K562 (cell line): ENCODE data around the gene INHBC. TPM values are rescaled to one million over a fixed set of nuclear protein-coding genes. Genes with fewer than 3 reads are reported as not detected.
"Not testable (repeated sequence)": the region's sequence is repeated elsewhere in the genome, so short reads cannot be mapped to it uniquely, and the experiment has no call there.

ENCODE experiments used
- ATAC-seq: fragments of 200-7000 bp; cut with Tn5 transposase; 3 replicates; pipeline ENCODE4 v1.9.1; 2020; ENCODE audit warnings: moderate library complexity
- BruUV-seq: library from RNA; stranded (reverse); fragments of 400-500 nt; replicated peaks from 2 replicates; lab custom pipeline; 2021; lab: Mats Ljungman, UMichigan
- CTCF ChIA-PET: fragments of 300-600 bp; formaldehyde crosslinking; extraction: SDS; loops from one replicate; lab custom pipeline; 2021; ENCODE audit warnings: low intra/inter-chr PET ratio; lab: Yijun Ruan, JAX
- POLR2A ChIA-PET: fragments of 300-600, 350-650 bp; sonication (Branson Sonifier 250); formaldehyde crosslinking; extraction: SDS; loops from one replicate; lab custom pipeline; 2021; ENCODE audit warnings: antibody characterized with exemption, inconsistent platforms; lab: Yijun Ruan, JAX
- DNase-seq, 4 experiments: peaks; one replicate each; pipeline versions ENCODE4 v3.0.0 to v3.0.0-alpha.2; 2011 to 2018; ENCODE audit warnings: low spot score in 3 of 4, mixed read lengths in 3 of 4; ENCODE audit errors: extremely low read depth in 1 of 4
- FAIRE-seq: peaks from 2 replicates; lab custom pipeline; 2011; peaks lifted over from hg19 to GRCh38; lab: Jason Lieb, UNC
- H2AFZ ChIP-seq: 2 replicates; pipeline ENCODE4 v1.6.0; 2011; ENCODE audit warnings: low read depth, low read length, control low read depth, inconsistent platforms
- H3K27ac ChIP-seq: fragments of 200-600 bp; 3 replicates; pipeline ENCODE4 v1.8.0; 2011; ENCODE audit warnings: low read depth, mild to moderate bottlenecking, control low read depth, inconsistent platforms, low read length, moderate library complexity, mixed read lengths; ENCODE audit errors: extremely low read depth
- H3K27me3 ChIP-seq, 2 experiments: fragments of 300-600 bp in 1 of 2; 2 replicates in 1 of 2; 3 replicates in 1 of 2; pipeline versions ENCODE4 v1.6.0 to v1.8.0; 2011; ENCODE audit warnings: inconsistent platforms in 2 of 2, low read length in 2 of 2, mild to moderate bottlenecking in 1 of 2, mixed read lengths in 1 of 2, moderate library complexity in 1 of 2; ENCODE audit not compliant: control insufficient read depth in 2 of 2, insufficient read depth in 2 of 2
- H3K36me3 ChIP-seq: fragments of 300-600 bp; 3 replicates; pipeline ENCODE4 v1.8.0; 2011; ENCODE audit warnings: mild to moderate bottlenecking, low read length, inconsistent platforms; ENCODE audit not compliant: control insufficient read depth, insufficient read depth
- H3K4me1 ChIP-seq, 2 experiments: fragments of 200-600 bp in 1 of 2; replicated peaks in 1 of 2; 2 replicates in 1 of 2; 3 replicates in 1 of 2; pipeline versions ENCODE4 v1.5.1 to v1.8.0; 2011; ENCODE audit warnings: inconsistent platforms in 2 of 2, low read length in 2 of 2, mild to moderate bottlenecking in 1 of 2, mixed read lengths in 1 of 2, moderate library complexity in 1 of 2; ENCODE audit not compliant: control insufficient read depth in 2 of 2, insufficient read depth in 2 of 2
- H3K4me2 ChIP-seq: 2 replicates; pipeline ENCODE4 v1.6.1; 2011; ENCODE audit warnings: low read length, control low read depth, inconsistent platforms, mixed read lengths; ENCODE audit not compliant: insufficient read depth
- H3K4me3 ChIP-seq: fragments of 200-600 bp; sonication (generic), shearing (Covaris generic); 2 replicates; pipeline ENCODE4 v1.5.1; 2016; ENCODE audit warnings: control low read depth, inconsistent platforms
- H3K79me2 ChIP-seq: fragments of 200-600 bp; 3 replicates; pipeline ENCODE4 v1.8.0; 2011; ENCODE audit warnings: low read length, inconsistent platforms; ENCODE audit not compliant: control insufficient read depth, insufficient read depth
- H3K9ac ChIP-seq, 2 experiments: 2 replicates each; pipeline versions ENCODE4 v1.6.0 to v1.6.1; 2011; ENCODE audit warnings: low read depth in 2 of 2, low read length in 2 of 2, control low read depth in 1 of 2, inconsistent platforms in 1 of 2, mild to moderate bottlenecking in 1 of 2, mixed read lengths in 1 of 2; ENCODE audit not compliant: insufficient read depth in 1 of 2
- H3K9me1 ChIP-seq: one replicate; pipeline ENCODE4 v1.6.0; 2011; ENCODE audit warnings: inconsistent platforms, mild to moderate bottlenecking, low read length, moderate library complexity; ENCODE audit not compliant: control insufficient read depth, insufficient read depth
- H3K9me3 ChIP-seq: replicated peaks from 2 replicates; pipeline ENCODE4 v1.5.1; 2011; ENCODE audit warnings: low read depth, low read length, inconsistent platforms; ENCODE audit not compliant: control insufficient read depth, insufficient read depth
- H4K20me1 ChIP-seq: replicated peaks from 2 replicates; pipeline ENCODE4 v1.6.1; 2011; ENCODE audit warnings: low read length, inconsistent platforms, mixed read lengths; ENCODE audit not compliant: control insufficient read depth, insufficient read depth
- ERF ChIP-seq: fragments of 450-650 bp; formaldehyde crosslinking; IDR thresholded peaks from 2 replicates; pipeline ENCODE4 v1.4.0; 2020; ENCODE audit warnings: mild to moderate bottlenecking, mixed read lengths
- HNRNPH1 ChIP-seq: fragments of 200-400 bp; formaldehyde crosslinking; optimal IDR thresholded peaks from 2 replicates; pipeline ENCODE3; 2017; ENCODE audit warnings: low read depth, mild to moderate bottlenecking, low read length, moderate library complexity
- KAT7 ChIP-seq: sonication (generic); formaldehyde crosslinking; IDR thresholded peaks from 2 replicates; pipeline ENCODE4 v1.8.0; 2022; ENCODE audit warnings: missing genetic modification reagents, mild to moderate bottlenecking, borderline replicate concordance
- PKNOX1 ChIP-seq: fragments of 450-650 bp; IDR thresholded peaks from 2 replicates; pipeline ENCODE4 v1.6.1; 2016
- ZBTB17 ChIP-seq: fragments of 450-650 bp; formaldehyde crosslinking; IDR thresholded peaks from 2 replicates; pipeline ENCODE4 v1.4.0; 2020; ENCODE audit warnings: mild to moderate bottlenecking
- ZNF3 ChIP-seq: fragments of 250-450 bp; sonication (Bioruptor Pico); IDR thresholded peaks from 2 replicates; pipeline ENCODE4 v1.5.0; 2021; ENCODE audit warnings: mild to moderate bottlenecking, moderate library complexity
- ZNF384 ChIP-seq: IDR thresholded peaks from 2 replicates; pipeline ENCODE4 v1.6.1; 2012; ENCODE audit warnings: low read depth, low read length, improper control_type of control experiment
- WGBS: fragments of 100-300 bp; shearing (Covaris generic); methylation state at CpG from one replicate; pipeline ENCODE4 v1.1.6; 2016; ENCODE audit warnings: low coverage, mixed read lengths; ENCODE audit not compliant: insufficient coverage; ENCODE audit errors: missing lambda C conversion rate; 5-methylcytosine and 5-hydroxymethylcytosine counted together
- in situ Hi-C: fragments of 300-500 bp; cut with MboI; formaldehyde crosslinking; loops from 4 replicates; pipeline ENCODE4 v1.15.0; 2018; ENCODE audit warnings: inconsistent platforms, mixed read lengths
- intact Hi-C: fragments of 100-400 bp; cut with micrococcal nuclease; formaldehyde crosslinking; loops from 2 replicates; pipeline ENCODE4 v1.14.2; 2022
- polyA plus RNA-seq, 8 experiments: library from polyadenylated mRNA; depleted of rRNA in 4 of 8; stranded (reverse) in 5 of 8; unstranded in 3 of 8; fragments of >200 nt; fragmentation: Nextera tagmentation in 2 of 8; fragmentation: Illumina TruSeq in 1 of 8; extraction: Ambion mirVana in 2 of 8; extraction: Trizol in 1 of 8; gene quantifications; 2 replicates each; pipeline versions ENCODE4 v1.2.1 to v1.2.3, GENCODE V29; 2011 to 2014; ENCODE audit warnings: inconsistent platforms in 1 of 8, missing spikeins in 1 of 8
- total RNA-seq, 7 experiments: library from RNA; depleted of rRNA in 6 of 7; stranded (reverse); fragments of >200 nt in 6 of 7; fragmentation: Illumina TruSeq in 2 of 7; extraction: Trizol in 2 of 7; gene quantifications; 2 replicates each; pipeline versions ENCODE4 v1.2.1 to v1.2.3, GENCODE V29; 2011 to 2021; ENCODE audit warnings: low replicate concordance in 1 of 7
- TF ChIP-seq, protein P1 (sequence below), 2 experiments: fragments of 450-650 bp in 1 of 2; IDR thresholded peaks; 2 replicates each; pipeline ENCODE4 v1.6.1; 2011 to 2017; ENCODE audit warnings: low read depth in 2 of 2, antibody characterized with exemption in 1 of 2, borderline replicate concordance in 1 of 2, low read length in 1 of 2, mild to moderate bottlenecking in 1 of 2, mixed read lengths in 1 of 2; ENCODE audit not compliant: control insufficient read depth in 1 of 2
- TF ChIP-seq, protein P2 (sequence below): fragments of 250-450 bp; sonication (Bioruptor Pico); IDR thresholded peaks from 2 replicates; pipeline ENCODE4 v1.8.0; 2021; ENCODE audit warnings: borderline replicate concordance, mild to moderate bottlenecking, moderate library complexity; ENCODE audit not compliant: poor library complexity, severe bottlenecking

INHBC gene
- total and polyA plus RNA-seq, 9 of the 15 experiments (the other 6 are each of a cell fraction or from before 2014, with no cell fraction given), result 0.07 to 0.24 (median 0.15) TPM; not detected in 4

- CTCF ChIA-PET, H3K4me1 ChIP-seq, H3K4me2 ChIP-seq, H2AFZ ChIP-seq, FAIRE-seq, intact Hi-C loops, BruUV-seq, H3K36me3 ChIP-seq, H4K20me1 ChIP-seq, H3K9ac ChIP-seq, H3K4me3 ChIP-seq, H3K9me3 ChIP-seq, H3K79me2 ChIP-seq, H3K27me3 ChIP-seq, H3K27ac ChIP-seq, in situ Hi-C loops, DNase-seq, H3K9me1 ChIP-seq: not testable (repeated sequence)
- peak; percentile 40 for ATAC-seq
- TF ChIP-seq PKNOX1 (peak; percentile 62), ZNF384 (peak; percentile 66; the same call in 1 of the 2 replicates)
- 55% methylated on average over 4 of the region's 4 CpGs for WGBS
- POLR2A ChIA-PET, result interaction anchor here (1.2 to 3.2 kb wide), 2 partner anchors 9 to 14 kb away, joined by 3 to 15 read pairs; no protein-coding TSS in a partner anchor
These were observed 32.4 kb upstream of the INHBC start for GRCh38 chr12:57402156-57402555.

DNA sequence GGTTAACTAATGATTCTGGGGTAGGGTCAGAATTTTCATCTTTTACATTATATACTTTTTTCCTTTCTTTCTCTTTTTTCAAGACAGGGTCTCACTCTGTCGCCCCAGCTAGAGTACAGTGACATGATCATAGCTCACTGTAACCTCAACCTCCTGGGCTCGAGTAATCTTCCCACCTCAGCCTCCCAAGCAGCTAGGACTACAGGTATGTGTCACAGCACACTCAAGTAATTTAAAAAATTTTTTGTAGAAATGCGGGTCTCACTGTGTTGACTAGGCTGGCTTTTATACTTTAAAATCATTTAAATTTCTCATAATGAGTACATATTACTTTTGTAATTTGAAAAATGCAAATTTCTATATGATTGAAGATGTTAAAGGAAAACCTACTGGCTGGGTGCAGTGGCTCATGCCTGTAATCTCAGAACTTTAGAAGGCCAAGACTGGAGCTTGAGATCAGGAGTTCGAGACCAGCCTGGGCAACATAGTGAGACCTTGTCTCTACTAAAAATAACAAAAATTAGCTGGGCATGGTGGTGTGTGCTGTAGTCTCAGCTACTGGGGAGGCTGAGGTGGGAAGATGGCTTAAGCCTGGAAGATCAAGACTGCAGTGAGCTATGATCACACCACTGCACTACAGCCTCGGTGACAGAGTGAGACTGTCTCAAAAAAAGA lies 29.5 kb upstream of the INHBC start:
- ChIA-PET POLR2A (interaction anchor here (0.5 to 0.6 kb wide), 3 partner anchors 16 to 178 kb away, joined by 3 to 5 read pairs (median 3); no protein-coding TSS in a partner anchor), CTCF (no interaction called here)
- Histone ChIP-seq H3K27ac (no peak overlapping the region), H2AFZ (no peak overlapping the region), H3K27me3 (no peaks in the 10 kb centered on the region), H3K79me2 (0 out of 3 replicates have a peak, but pooled peaks cover 3% of the 10 kb centered on the region), H3K36me3 (no peaks in the 10 kb centered on the region), H3K9me3 (no peaks in the 10 kb centered on the region), H3K9ac (no peak overlapping the region), H3K4me2 (no peak overlapping the region), H3K9me1 (no peaks in the 10 kb centered on the region), H4K20me1 (no peaks in the 10 kb centered on the region), H3K4me3 (no peak overlapping the region), H3K4me1 (no peaks in the 10 kb centered on the region)
- in situ Hi-C loops, result no loop called here
- FAIRE-seq, result no peak
- ATAC-seq, result no peak; the same call in 2 of the 3 replicates
- 84% methylated on average over 5 of the region's 5 CpGs for WGBS
- no peak for DNase-seq
- BruUV-seq, result no TSS peak
- intact Hi-C loops, result no loop called here
- TF ChIP-seq, protein P1, sequence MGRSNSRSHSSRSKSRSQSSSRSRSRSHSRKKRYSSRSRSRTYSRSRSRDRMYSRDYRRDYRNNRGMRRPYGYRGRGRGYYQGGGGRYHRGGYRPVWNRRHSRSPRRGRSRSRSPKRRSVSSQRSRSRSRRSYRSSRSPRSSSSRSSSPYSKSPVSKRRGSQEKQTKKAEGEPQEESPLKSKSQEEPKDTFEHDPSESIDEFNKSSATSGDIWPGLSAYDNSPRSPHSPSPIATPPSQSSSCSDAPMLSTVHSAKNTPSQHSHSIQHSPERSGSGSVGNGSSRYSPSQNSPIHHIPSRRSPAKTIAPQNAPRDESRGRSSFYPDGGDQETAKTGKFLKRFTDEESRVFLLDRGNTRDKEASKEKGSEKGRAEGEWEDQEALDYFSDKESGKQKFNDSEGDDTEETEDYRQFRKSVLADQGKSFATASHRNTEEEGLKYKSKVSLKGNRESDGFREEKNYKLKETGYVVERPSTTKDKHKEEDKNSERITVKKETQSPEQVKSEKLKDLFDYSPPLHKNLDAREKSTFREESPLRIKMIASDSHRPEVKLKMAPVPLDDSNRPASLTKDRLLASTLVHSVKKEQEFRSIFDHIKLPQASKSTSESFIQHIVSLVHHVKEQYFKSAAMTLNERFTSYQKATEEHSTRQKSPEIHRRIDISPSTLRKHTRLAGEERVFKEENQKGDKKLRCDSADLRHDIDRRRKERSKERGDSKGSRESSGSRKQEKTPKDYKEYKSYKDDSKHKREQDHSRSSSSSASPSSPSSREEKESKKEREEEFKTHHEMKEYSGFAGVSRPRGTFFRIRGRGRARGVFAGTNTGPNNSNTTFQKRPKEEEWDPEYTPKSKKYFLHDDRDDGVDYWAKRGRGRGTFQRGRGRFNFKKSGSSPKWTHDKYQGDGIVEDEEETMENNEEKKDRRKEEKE (IDR thresholded peaks at IDR 0.05; ENCODE audit: borderline replicate concordance in 1 of 2, control insufficient read depth in 1 of 2, low read depth in 2 of 2, low read length in 1 of 2), result no peak
- no peak for TF ChIP-seq ERF (CRISPR knock-in tag)
- no peak for TF ChIP-seq KAT7 (CRISPR knock-in tag)
- TF ChIP-seq ZBTB17 (CRISPR knock-in tag), result no peak
- no peak for TF ChIP-seq HNRNPH1
- TF ChIP-seq, protein P2, sequence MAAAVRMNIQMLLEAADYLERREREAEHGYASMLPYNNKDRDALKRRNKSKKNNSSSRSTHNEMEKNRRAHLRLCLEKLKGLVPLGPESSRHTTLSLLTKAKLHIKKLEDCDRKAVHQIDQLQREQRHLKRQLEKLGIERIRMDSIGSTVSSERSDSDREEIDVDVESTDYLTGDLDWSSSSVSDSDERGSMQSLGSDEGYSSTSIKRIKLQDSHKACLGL (CRISPR knock-in tag), result no peak
- TF ChIP-seq ZNF3 (CRISPR knock-in tag), result no peak
